Chondrocyte (in vitro differentiated cells): ENCODE data around the gene PDGFRA. TPM values are rescaled to one million over a fixed set of nuclear protein-coding genes. Genes with fewer than 3 reads are reported as not detected.

Source experiments
- DNase-seq: peaks from one replicate; pipeline ENCODE4 v3.0.0; 2021; ENCODE audit warnings: mixed read lengths, low spot score
- H3K27ac Mint-ChIP-seq: one replicate; pipeline ENCODE4 v1.8.0; 2021; ENCODE audit warnings: mild to moderate bottlenecking, moderate library complexity, mixed read lengths; ENCODE audit not compliant: unreplicated experiment
- H3K27me3 Mint-ChIP-seq: 2 replicates; pipeline ENCODE4 v1.8.0; 2021; ENCODE audit warnings: low read depth, mixed read lengths
- H3K36me3 Mint-ChIP-seq: 2 replicates; pipeline ENCODE4 v1.8.0; 2021; ENCODE audit warnings: low read depth, mixed read lengths
- H3K4me1 Mint-ChIP-seq: 2 replicates; pipeline ENCODE4 v1.8.0; 2021; ENCODE audit warnings: low read depth, mild to moderate bottlenecking, mixed read lengths
- H3K4me3 Mint-ChIP-seq: one replicate; pipeline ENCODE4 v1.8.0; 2021; ENCODE audit warnings: mild to moderate bottlenecking, moderate library complexity, mixed read lengths; ENCODE audit not compliant: unreplicated experiment
- H3K9me3 Mint-ChIP-seq: 2 replicates; pipeline ENCODE4 v1.8.0; 2021; ENCODE audit warnings: low read depth, mixed read lengths
- total RNA-seq: library from RNA; stranded (reverse); gene quantifications from 3 replicates; pipeline ENCODE4 v1.2.1, GENCODE V29; 2021
- TF ChIP-seq, protein P1 (sequence below): fragments of 200-600 bp; sonication (generic); IDR thresholded peaks from 2 replicates; pipeline ENCODE4 v1.5.0; 2021; ENCODE audit warnings: antibody characterized with exemption, mild to moderate bottlenecking, moderate library complexity

Gene PDGFRA
- total RNA-seq, 1 donor from 2014 or later, result 62.7 TPM

DNA sequence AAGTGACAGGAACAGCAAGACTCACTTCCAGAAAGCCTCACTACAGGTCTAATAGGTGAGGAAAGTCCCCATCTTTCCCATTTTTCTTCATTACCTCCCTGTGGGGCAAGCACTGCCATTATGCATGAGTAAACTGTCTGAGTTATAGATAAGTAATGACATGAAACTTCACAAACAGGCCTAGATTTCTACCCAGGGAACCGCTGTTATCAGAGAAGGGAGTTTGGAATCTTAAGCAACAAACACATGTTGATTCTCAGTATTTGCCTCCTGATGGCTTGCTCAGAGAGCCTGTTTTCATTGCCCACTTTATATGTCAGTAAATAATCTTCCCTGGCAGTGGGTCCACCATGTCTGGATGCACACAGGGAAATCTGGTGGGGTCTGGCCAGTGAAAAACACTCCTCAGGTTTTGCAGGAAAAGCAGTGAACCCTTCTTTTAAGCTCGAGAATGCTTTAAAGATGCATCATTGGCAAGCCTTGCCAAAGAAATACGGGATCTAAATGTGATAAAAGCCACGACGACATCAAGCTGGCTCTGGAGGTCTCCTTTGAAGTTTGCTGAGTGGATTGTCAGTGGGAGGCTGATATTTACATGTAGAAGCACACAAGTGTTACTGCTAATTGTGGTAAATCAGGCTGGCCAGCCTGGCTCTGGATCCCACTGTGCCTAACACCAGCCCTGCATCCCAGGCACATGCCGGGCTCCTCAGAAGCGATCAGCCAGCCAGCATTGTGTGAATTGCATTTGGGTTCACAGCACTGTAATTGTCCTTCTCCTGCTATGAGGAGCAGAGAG lies 25.2 kb downstream of the PDGFRA start:
- Mint-ChIP-seq H3K4me1 (peaks cover 24% of the 10 kb centered on the region), H3K27ac (no peak overlapping the region), H3K27me3 (no peaks in the 10 kb centered on the region), H3K9me3 (no peaks in the 10 kb centered on the region), H3K36me3 (no peaks in the 10 kb centered on the region), H3K4me3 (no peak overlapping the region)
- no peak for DNase-seq
- TF ChIP-seq, protein P1, sequence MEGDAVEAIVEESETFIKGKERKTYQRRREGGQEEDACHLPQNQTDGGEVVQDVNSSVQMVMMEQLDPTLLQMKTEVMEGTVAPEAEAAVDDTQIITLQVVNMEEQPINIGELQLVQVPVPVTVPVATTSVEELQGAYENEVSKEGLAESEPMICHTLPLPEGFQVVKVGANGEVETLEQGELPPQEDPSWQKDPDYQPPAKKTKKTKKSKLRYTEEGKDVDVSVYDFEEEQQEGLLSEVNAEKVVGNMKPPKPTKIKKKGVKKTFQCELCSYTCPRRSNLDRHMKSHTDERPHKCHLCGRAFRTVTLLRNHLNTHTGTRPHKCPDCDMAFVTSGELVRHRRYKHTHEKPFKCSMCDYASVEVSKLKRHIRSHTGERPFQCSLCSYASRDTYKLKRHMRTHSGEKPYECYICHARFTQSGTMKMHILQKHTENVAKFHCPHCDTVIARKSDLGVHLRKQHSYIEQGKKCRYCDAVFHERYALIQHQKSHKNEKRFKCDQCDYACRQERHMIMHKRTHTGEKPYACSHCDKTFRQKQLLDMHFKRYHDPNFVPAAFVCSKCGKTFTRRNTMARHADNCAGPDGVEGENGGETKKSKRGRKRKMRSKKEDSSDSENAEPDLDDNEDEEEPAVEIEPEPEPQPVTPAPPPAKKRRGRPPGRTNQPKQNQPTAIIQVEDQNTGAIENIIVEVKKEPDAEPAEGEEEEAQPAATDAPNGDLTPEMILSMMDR, result no peak

DNA sequence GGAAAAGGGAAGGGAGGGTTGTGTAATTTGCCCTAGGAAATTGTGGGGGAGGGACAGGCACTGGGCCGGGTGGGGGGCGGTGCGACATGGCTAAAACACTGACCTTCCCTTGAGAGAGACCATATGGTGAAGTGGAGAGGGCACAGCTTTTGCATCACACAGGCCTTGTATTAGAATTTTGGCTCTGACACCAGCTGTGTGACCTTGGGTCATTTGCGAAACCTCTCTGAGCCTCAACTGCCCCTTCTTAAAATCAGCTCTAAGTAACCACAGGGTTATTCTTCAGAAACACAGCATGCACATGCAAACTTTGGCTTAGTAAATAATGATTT lies 25.8 kb downstream of the PDGFRA start:
- H3K4me3 Mint-ChIP-seq, result no peak overlapping the region
- no peak for DNase-seq
- H3K27ac Mint-ChIP-seq, result no peak overlapping the region
- no peaks in the 10 kb centered on the region for H3K36me3 Mint-ChIP-seq
- H3K27me3 Mint-ChIP-seq, result no peaks in the 10 kb centered on the region
- H3K9me3 Mint-ChIP-seq, result no peaks in the 10 kb centered on the region
- peaks cover 24% of the 10 kb centered on the region for H3K4me1 Mint-ChIP-seq
- TF ChIP-seq, protein P1, result no peak

DNA sequence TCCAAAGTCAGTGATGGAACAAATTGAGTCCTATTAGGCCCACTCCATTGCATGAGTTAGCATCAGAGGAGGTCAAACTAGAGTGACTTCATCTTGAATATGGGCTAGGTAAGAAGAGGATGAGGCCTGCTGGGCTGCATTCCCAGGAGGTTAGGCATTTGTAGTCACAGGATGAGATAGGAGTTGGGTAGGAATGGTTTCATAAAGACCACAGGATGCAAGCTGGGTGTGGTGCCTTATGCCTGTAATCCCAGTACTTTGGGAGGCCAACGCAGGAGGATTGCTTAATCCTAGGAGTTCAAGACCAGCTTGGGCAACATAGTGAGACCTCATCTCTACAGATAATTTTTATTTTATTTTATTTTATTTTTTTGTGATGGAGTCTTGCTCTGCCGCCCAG lies 26.8 kb downstream of the PDGFRA start:
- Mint-ChIP-seq H3K27ac (peak overlapping the region; percentile 60), H3K27me3 (no peaks in the 10 kb centered on the region), H3K4me1 (peaks cover 24% of the 10 kb centered on the region), H3K9me3 (no peaks in the 10 kb centered on the region), H3K36me3 (peaks cover 3% of the 10 kb centered on the region), H3K4me3 (no peak overlapping the region)
- TF ChIP-seq, protein P1, result no peak
- no peak for DNase-seq

DNA sequence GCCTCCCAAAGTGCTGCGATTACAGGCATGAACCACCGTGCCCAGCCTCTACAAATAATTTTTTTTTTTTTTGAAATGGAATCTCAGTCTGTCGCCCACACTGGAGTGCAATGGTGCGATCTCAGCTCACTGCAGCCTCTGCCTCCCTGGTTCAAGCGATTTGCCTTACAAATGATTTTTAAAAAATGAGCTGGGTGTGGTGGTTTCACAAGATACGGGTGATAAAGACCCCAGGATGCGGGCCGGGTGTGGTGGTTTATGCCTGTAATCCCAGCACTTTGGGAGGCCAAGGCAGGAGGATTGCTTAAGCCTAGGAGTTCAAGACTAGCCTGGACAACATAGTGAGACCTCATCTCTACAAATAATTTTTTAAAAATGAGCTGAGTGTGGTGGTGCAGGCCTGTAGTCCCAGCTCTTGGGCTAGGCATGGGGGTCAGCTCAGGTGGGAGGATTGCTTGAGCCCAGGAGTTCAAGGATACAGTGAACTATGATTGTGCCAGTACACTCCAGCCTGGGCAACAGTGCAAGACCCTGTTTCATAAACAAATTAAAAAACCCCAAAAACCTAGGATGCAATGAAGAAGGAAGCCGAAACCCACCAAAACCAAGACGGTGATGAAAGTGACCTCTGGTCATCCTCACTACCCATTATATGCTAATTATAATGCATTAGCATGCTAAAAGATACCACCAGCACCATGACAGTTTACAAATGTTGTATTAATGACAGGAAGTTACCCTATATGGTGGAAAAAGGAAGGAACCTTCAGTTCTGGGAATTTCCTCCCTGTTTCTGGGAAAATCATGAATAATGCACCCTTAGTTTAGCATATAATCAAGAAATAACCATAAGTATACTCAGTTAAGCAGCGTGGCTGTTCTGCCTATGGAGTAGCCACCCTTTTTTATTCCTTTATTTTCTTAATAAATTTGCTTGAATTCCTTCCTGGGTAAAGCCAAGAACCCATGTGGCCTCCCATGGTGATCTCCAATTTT lies 27.7 kb downstream of the PDGFRA start:
- Mint-ChIP-seq H3K27me3 (no peaks in the 10 kb centered on the region), H3K27ac (no peak overlapping the region), H3K4me1 (peaks cover 24% of the 10 kb centered on the region), H3K4me3 (no peak overlapping the region), H3K9me3 (no peaks in the 10 kb centered on the region), H3K36me3 (peaks cover 4% of the 10 kb centered on the region)
- DNase-seq, result no peak
- TF ChIP-seq, protein P1, result no peak

DNA sequence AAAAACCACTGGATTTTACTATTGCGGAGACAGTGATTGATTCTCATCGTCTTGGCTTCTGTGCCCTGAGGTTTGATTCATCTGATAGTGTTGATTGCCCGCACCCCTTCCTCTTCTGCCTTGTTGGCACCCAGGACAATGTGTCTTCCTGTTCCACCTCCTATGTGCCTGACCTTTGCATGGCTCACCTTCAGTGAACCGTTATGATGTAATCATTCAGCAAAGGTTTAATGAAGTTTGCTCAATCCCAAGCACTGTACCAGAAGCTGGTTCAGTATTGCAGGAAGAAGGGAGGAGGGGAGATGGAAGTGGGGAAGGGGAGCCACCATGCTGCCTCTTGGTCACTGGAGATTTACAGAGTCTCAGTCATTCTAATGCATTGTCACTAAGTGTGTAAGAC lies 36.3 kb downstream of the PDGFRA start:
- no peak overlapping the region for H3K27ac Mint-ChIP-seq
- DNase-seq, result no peak
- peaks cover 39% of the 10 kb centered on the region for H3K36me3 Mint-ChIP-seq
- H3K4me1 Mint-ChIP-seq, result peaks cover 7% of the 10 kb centered on the region
- no peaks in the 10 kb centered on the region for H3K27me3 Mint-ChIP-seq
- H3K9me3 Mint-ChIP-seq, result no peaks in the 10 kb centered on the region
- no peak overlapping the region for H3K4me3 Mint-ChIP-seq
- TF ChIP-seq, protein P1, result no peak
